IMR-90 (cell line): Measurements from ENCODE around the gene GOLGA8H. TPM values are rescaled to one million over a fixed set of nuclear protein-coding genes. Genes with fewer than 3 reads are reported as not detected.
"Not testable (repeated sequence)": the region's sequence is repeated elsewhere in the genome, so short reads cannot be mapped to it uniquely, and the experiment has no call there.

Experiments
- ATAC-seq: fragments of 200-7000 bp; cut with Tn5 transposase; 2 replicates; pipeline ENCODE4 v1.9.1; 2020; ENCODE audit warnings: low read depth, mild to moderate bottlenecking, moderate library complexity
- Bru-seq: library from RNA; stranded (reverse); fragments of 400-500 nt; gene quantifications from one replicate; lab custom pipeline; 2021; lab: Mats Ljungman, UMichigan
- BruChase-seq, 2 experiments: library from RNA; stranded (reverse); fragments of 400-500 nt; gene quantifications; one replicate each; lab custom pipeline; 2021; lab: Mats Ljungman, UMichigan
- BruUV-seq: library from RNA; stranded (reverse); fragments of 400-500 nt; replicated peaks from 2 replicates; lab custom pipeline; 2021; lab: Mats Ljungman, UMichigan
- CTCF ChIA-PET: fragments of 300-600 bp; formaldehyde crosslinking; extraction: SDS; loops from one replicate; lab custom pipeline; 2021; ENCODE audit warnings: antibody characterized with exemption; lab: Yijun Ruan, JAX
- POLR2A ChIA-PET: fragments of 300-600 bp; sonication (Branson Sonifier 250); formaldehyde crosslinking; loops from one replicate; lab custom pipeline; 2022; ENCODE audit warnings: antibody characterized with exemption; ENCODE audit not compliant: unreplicated experiment; lab: Charles Lee
- DNase-seq: peaks from one replicate; pipeline ENCODE4 v3.0.0; 2013
- H2AFZ ChIP-seq: replicated peaks from 2 replicates; pipeline ENCODE3; 2013; ENCODE audit warnings: low read length, mild to moderate bottlenecking; ENCODE audit not compliant: poor library complexity
- H2AK5ac ChIP-seq: 2 replicates; pipeline ENCODE4 v1.6.1; 2013; ENCODE audit warnings: low read depth, low read length, inconsistent platforms
- H2AK9ac ChIP-seq: replicated peaks from 2 replicates; pipeline ENCODE3; 2013; ENCODE audit warnings: mild to moderate bottlenecking, low read depth, low read length, moderate library complexity; ENCODE audit not compliant: poor library complexity
- H2BK120ac ChIP-seq: 2 replicates; pipeline ENCODE4 v1.6.1; 2013; ENCODE audit warnings: low read depth, low read length, inconsistent platforms
- H2BK15ac ChIP-seq: 3 replicates; pipeline ENCODE4 v1.6.1; 2013; ENCODE audit warnings: low read depth, low read length, inconsistent platforms
- H2BK20ac ChIP-seq: 2 replicates; pipeline ENCODE4 v1.6.1; 2013; ENCODE audit warnings: low read depth, mild to moderate bottlenecking, inconsistent platforms, low read length, moderate library complexity
- H2BK5ac ChIP-seq: 2 replicates; pipeline ENCODE4 v1.6.1; 2013; ENCODE audit warnings: mild to moderate bottlenecking, low read depth, low read length, inconsistent platforms; ENCODE audit not compliant: poor library complexity, severe bottlenecking
- H3K14ac ChIP-seq: replicated peaks from 2 replicates; pipeline ENCODE4 v1.6.1; 2013; ENCODE audit warnings: low read depth, low read length, inconsistent platforms
- H3K18ac ChIP-seq: 2 replicates; pipeline ENCODE4 v1.6.1; 2013; ENCODE audit warnings: low read depth, low read length, control low read depth
- H3K23ac ChIP-seq: 2 replicates; pipeline ENCODE4 v1.6.1; 2013; ENCODE audit warnings: low read depth, low read length, inconsistent platforms
- H3K27ac ChIP-seq: 2 replicates; pipeline ENCODE4 v1.5.1; 2013; ENCODE audit warnings: mild to moderate bottlenecking, control low read depth, low read length; ENCODE audit not compliant: insufficient read depth
- H3K27me3 ChIP-seq: 2 replicates; pipeline ENCODE4 v1.6.1; 2013; ENCODE audit warnings: low read length; ENCODE audit not compliant: control insufficient read depth, insufficient read depth
- H3K36me3 ChIP-seq: 2 replicates; pipeline ENCODE4 v1.6.1; 2013; ENCODE audit warnings: low read length, mixed read lengths; ENCODE audit not compliant: control insufficient read depth, insufficient read depth
- H3K4ac ChIP-seq: 2 replicates; pipeline ENCODE4 v1.6.1; 2013; ENCODE audit warnings: low read depth, low read length, inconsistent platforms
- H3K4me1 ChIP-seq: 2 replicates; pipeline ENCODE4 v1.6.1; 2013; ENCODE audit warnings: low read length, mixed read lengths; ENCODE audit not compliant: control insufficient read depth, insufficient read depth
- H3K4me2 ChIP-seq: 2 replicates; pipeline ENCODE4 v1.6.1; 2013; ENCODE audit warnings: low read depth, mild to moderate bottlenecking, control low read depth, low read length, moderate library complexity
- H3K4me3 ChIP-seq: 2 replicates; pipeline ENCODE4 v1.5.1; 2013; ENCODE audit warnings: low read depth, mild to moderate bottlenecking, control low read depth, low read length, moderate library complexity; ENCODE audit not compliant: insufficient read depth
- H3K56ac ChIP-seq: 2 replicates; pipeline ENCODE4 v1.6.1; 2013; ENCODE audit warnings: low read length, inconsistent platforms; ENCODE audit not compliant: insufficient read depth; ENCODE audit errors: extremely low read depth
- H3K79me1 ChIP-seq, 2 experiments: 2 replicates each; pipeline ENCODE4 v1.6.1; 2013; ENCODE audit warnings: low read length in 2 of 2, inconsistent platforms in 1 of 2, low read depth in 1 of 2
- H3K9ac ChIP-seq: 2 replicates; pipeline ENCODE4 v1.6.1; 2013; ENCODE audit warnings: low read depth, low read length, control low read depth
- H3K9me1 ChIP-seq: 2 replicates; pipeline ENCODE4 v1.6.1; 2013; ENCODE audit warnings: low read length, inconsistent platforms; ENCODE audit not compliant: insufficient read depth
- H3K9me3 ChIP-seq: 2 replicates; pipeline ENCODE4 v1.6.1; 2013; ENCODE audit warnings: low read length; ENCODE audit not compliant: control insufficient read depth, insufficient read depth
- H4K20me1 ChIP-seq: 2 replicates; pipeline ENCODE4 v1.6.1; 2013; ENCODE audit warnings: low read length, inconsistent platforms; ENCODE audit not compliant: insufficient read depth
- H4K5ac ChIP-seq: 2 replicates; pipeline ENCODE4 v1.6.1; 2013; ENCODE audit warnings: mild to moderate bottlenecking, low read depth, low read length, control low read depth
- H4K8ac ChIP-seq, 2 experiments: 2 replicates each; pipeline ENCODE4 v1.6.1; 2013; ENCODE audit warnings: low read depth in 2 of 2, low read length in 2 of 2, control low read depth in 1 of 2, inconsistent platforms in 1 of 2
- H4K91ac ChIP-seq: 2 replicates; pipeline ENCODE4 v1.6.1; 2013; ENCODE audit warnings: low read depth, low read length, inconsistent platforms; ENCODE audit not compliant: insufficient read depth
- WGBS, 2 experiments: methylation state at CpG; one replicate each; pipeline versions ENCODE4 v1.1.5 to v1.1.7; 2013; ENCODE audit warnings: missing lambda C conversion rate in 2 of 2; ENCODE audit not compliant: insufficient read length in 1 of 2; ENCODE audit errors: extremely low coverage in 2 of 2; 5-methylcytosine and 5-hydroxymethylcytosine counted together
- dilution Hi-C: fragments of 300-500 bp; cut with HindIII; formaldehyde crosslinking; loops from one replicate; pipeline ENCODE4 v1.14.3; 2018; ENCODE audit warnings: low sequenced_read_pairs; ENCODE audit not compliant: unreplicated experiment
- in situ Hi-C: fragments of 300-500 bp; cut with MboI; formaldehyde crosslinking; loops from 3 replicates; pipeline ENCODE4 v1.14.3; 2019; ENCODE audit warnings: low sequenced_read_pairs, inconsistent platforms, mixed read lengths
- intact Hi-C: fragments of 100-400 bp; cut with micrococcal nuclease; formaldehyde crosslinking; loops from 2 replicates; pipeline ENCODE4 v1.10.0; 2022
- long read RNA-seq: library from polyadenylated mRNA; unstranded; transcript quantifications from one replicate; pipeline ENCODE4 v2.0.0, GENCODE V29; 2021; ENCODE audit not compliant: unreplicated experiment
- polyA plus RNA-seq, 3 experiments: library from polyadenylated mRNA; depleted of rRNA; stranded (reverse); fragments of >200 nt; gene quantifications; 2 replicates each; pipeline ENCODE4 v1.2.3, GENCODE V29; 2012; ENCODE audit warnings: low replicate concordance in 1 of 3
- total RNA-seq: library from RNA; depleted of rRNA; stranded (reverse); fragments of >200 nt; gene quantifications from 2 replicates; pipeline ENCODE4 v1.2.3, GENCODE V29; 2012; rRNA removed

Gene GOLGA8H, protein sequence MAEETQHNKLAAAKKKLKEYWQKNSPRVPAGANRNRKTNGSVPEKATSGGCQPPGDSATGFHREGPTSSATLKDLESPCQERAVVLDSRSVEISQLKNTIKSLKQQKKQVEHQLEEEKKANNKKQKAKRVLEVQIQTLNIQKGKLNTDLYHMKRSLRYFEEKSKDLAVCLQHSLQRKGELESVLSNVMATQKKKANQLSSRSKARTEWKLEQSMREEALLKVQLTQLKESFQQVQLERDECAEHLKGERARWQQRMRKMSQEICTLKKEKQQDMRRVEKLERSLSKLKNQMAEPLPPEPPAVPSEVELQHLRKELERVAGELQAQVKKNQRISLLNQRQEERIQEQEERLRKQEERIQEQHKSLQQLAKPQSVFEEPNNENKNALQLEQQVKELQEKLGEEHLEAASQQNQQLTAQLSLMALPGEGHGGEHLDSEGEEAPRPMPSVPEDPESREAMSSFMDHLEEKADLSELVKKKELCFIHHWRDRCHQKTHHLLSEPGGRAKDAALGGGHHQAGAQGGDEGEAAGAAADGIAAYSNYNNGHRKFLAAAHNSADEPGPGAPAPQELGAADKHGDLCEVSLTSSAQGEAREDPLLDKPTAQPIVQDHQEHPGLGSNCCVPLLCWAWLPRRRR
- not detected in 2 replicates for total RNA-seq
- polyA plus RNA-seq (2012; rRNA removed): not detected in 2 replicates
- not detected in 2 replicates for polyA plus RNA-seq (2012; cell fraction: cytosol; rRNA removed)
- polyA plus RNA-seq (2012; cell fraction: nucleus; rRNA removed; ENCODE audit: low replicate concordance): 0.04 and 0.17 TPM in 2 replicates
- Bru-seq, nascent RNA: percentile 23 among the genes with signal in this experiment
- percentile 20 among the genes with signal in this experiment for BruChase-seq, experiment 1, labeled RNA remaining after a 6-hour chase
- BruChase-seq, experiment 2, labeled RNA remaining after a 2-hour chase: percentile 27 among the genes with signal in this experiment
- long read RNA-seq: 0 reads

DNA sequence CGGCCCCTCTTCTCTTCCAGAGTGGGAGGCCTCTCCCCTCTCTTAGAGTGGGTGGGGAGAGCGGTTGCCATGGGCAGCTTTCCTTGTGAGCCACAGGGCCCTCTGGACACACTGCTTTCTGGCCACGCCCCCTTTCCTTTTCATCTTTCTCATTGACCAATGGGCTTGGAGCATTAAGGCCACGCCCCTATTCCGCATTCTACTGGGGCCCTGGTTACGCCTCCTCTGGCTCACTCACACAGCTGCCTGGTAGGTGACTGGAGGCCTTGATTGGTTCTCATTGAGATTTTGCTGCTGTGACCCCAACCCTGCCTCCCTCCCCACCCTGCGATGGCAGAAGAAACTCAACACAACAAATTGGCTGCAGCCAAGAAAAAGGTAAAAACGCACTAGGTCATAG, at the start of gene GOLGA8H:
Gene GOLGA8H (plus strand): TSS at position 233 of the 400 bp plus-strand sequence. CDS start 98 bp downstream, at position 331.
- H4K5ac ChIP-seq, H3K27ac ChIP-seq, H3K9me3 ChIP-seq, H3K4me1 ChIP-seq, H3K4ac ChIP-seq, H3K9me1 ChIP-seq, H4K8ac ChIP-seq, ATAC-seq, H4K91ac ChIP-seq, BruUV-seq, POLR2A ChIA-PET, H2BK120ac ChIP-seq, H3K4me3 ChIP-seq, H2BK5ac ChIP-seq, in situ Hi-C loops, H2AK9ac ChIP-seq, dilution Hi-C loops, H3K27me3 ChIP-seq, H4K20me1 ChIP-seq, intact Hi-C loops, H2AK5ac ChIP-seq, H3K9ac ChIP-seq, H3K14ac ChIP-seq, H2BK20ac ChIP-seq, H3K4me2 ChIP-seq, H3K79me1 ChIP-seq, CTCF ChIA-PET, H2AFZ ChIP-seq, H3K56ac ChIP-seq, H3K36me3 ChIP-seq, H2BK15ac ChIP-seq, H3K18ac ChIP-seq, H3K23ac ChIP-seq, DNase-seq: not testable (repeated sequence)
- WGBS, 2 experiments: no CpG with 5 or more reads among the region's 8 CpGs

DNA sequence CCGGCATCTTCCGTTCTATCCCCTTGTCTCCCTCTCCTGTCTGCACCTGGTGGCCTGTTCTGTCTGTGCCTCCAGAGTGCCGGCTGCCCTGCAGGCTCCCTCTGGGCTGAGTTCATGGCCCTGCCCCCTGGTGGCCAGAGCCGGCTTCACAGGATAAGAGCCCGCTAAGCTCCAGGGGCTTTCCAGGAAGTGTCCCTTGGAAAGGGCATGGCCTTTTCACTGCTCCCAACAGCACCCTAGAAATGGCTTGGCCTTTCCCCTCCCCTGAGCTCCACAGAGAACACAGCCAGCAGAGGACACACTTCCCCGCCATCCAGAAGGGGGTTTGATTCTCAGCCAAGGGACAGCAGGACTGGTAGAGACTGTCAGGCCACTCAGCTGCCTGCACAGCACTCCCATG, 36.9 kb upstream of the GOLGA8H start:
- H3K18ac ChIP-seq, H3K9ac ChIP-seq, H3K9me3 ChIP-seq, H4K5ac ChIP-seq, H3K4me2 ChIP-seq, intact Hi-C loops, H3K27ac ChIP-seq, H2BK5ac ChIP-seq, H2AFZ ChIP-seq, H4K20me1 ChIP-seq, H2BK120ac ChIP-seq, H3K4me1 ChIP-seq, H3K79me1 ChIP-seq, dilution Hi-C loops, H3K23ac ChIP-seq, DNase-seq, H3K9me1 ChIP-seq, H4K91ac ChIP-seq, H2BK20ac ChIP-seq, H3K27me3 ChIP-seq, H3K4ac ChIP-seq, H2AK5ac ChIP-seq, H3K4me3 ChIP-seq, CTCF ChIA-PET, H2BK15ac ChIP-seq, H3K36me3 ChIP-seq, H4K8ac ChIP-seq, BruUV-seq, in situ Hi-C loops, H3K14ac ChIP-seq, H2AK9ac ChIP-seq, POLR2A ChIA-PET, H3K56ac ChIP-seq: not testable (repeated sequence)
- peak; percentile 80; the same call in 1 of the 2 replicates for ATAC-seq
- no CpG with 5 or more reads among the region's 6 CpGs for WGBS, 2 experiments
